OCI-LY7 (cell line): ENCODE data around the gene GPR156.

Experiments used
- CTCF ChIP-seq: fragments of 200-600 bp; sonication (generic); conservative IDR thresholded peaks from 2 replicates; pipeline ENCODE4 v1.5.1; 2014; ENCODE audit warnings: mild to moderate bottlenecking, antibody characterized with exemption, low read length, moderate library complexity, mixed read lengths
- EZH2phosphoT487 ChIP-seq: fragments of 200-600 bp; sonication (generic); IDR thresholded peaks from 2 replicates; pipeline ENCODE4 v1.6.1; 2018; ENCODE audit warnings: low read depth, borderline replicate concordance, mild to moderate bottlenecking, mixed run types, antibody characterized with exemption, low read length, moderate library complexity, mixed read lengths

GRCh38 chr3:120299403-120299802, 14.4 kb upstream of the GPR156 start:
- TF ChIP-seq CTCF, result no peak
- no peak for TF ChIP-seq EZH2phosphoT487
